NCI-H510A treated with DMSO at 0.1 percent for 48 hours (cell line): ENCODE data around the gene C1orf141.
"Not testable (repeated sequence)": the region's sequence is repeated elsewhere in the genome, so short reads cannot be mapped to it uniquely, and the experiment has no call there.

ENCODE experiments used
- DNase-seq: peaks from one replicate; lab custom pipeline; 2025; lab: John Stamatoyannopoulos, UW

Gene C1orf141

GRCh38 chr1:67142931-67143330, 8.2 kb upstream of the C1orf141 start:
- DNase-seq: no peak

GRCh38 chr1:67141832-67142231, 7.1 kb upstream of the C1orf141 start:
- not testable (repeated sequence) for DNase-seq

DNA sequence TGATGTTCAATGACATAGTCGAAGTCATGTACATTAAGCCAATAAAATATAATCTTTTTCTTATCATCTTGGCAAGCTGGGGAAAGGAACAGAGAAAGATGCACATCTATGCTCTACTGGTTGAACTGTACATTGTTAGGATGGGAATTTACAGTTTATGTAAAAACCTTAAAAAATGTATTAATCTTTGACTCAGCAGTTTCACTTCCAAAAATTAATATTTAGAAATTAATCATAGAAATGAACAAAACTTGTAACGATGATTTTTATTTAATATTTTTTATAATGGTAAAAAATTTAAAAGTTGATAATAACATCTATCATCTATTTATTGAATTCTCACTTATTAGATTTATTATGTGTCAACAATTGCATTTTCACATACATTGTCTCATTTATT, 5.7 kb upstream of the C1orf141 start:
- no peak for DNase-seq

- no peak for DNase-seq
Measured at GRCh38 chr1:67138813-67139499, 4.2 kb upstream of the C1orf141 start.

- DNase-seq: no peak
Measured at GRCh38 chr1:67137307-67137753, 2.6 kb upstream of the C1orf141 start.

GRCh38 chr1:67135354-67135753, 584 bp upstream of the C1orf141 start:
- no peak for DNase-seq

DNA sequence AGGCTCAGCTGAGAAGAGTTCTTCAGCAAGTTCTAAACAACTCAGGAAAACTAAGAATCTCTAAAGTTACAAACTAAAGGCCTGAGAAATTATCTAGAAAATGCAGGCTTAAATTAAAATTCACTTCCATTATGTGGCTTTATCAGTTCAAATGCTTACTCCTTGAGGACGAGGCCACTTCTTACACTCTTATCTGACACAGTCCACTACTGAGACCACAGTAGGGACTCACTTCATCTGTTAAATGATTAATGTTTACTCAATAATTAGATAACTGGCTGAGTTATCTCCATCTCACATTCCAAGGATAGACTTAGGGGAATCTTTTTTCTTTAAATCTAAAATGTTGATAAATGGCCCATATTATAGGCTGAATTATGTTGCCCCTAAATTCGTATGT, 1.6 kb downstream of the C1orf141 start:
- no peak for DNase-seq

- no peak for DNase-seq
Measured at GRCh38 chr1:67130673-67131072, 4.1 kb downstream of the C1orf141 start.

- DNase-seq: no peak
Measured at GRCh38 chr1:67126974-67127373, 7.8 kb downstream of the C1orf141 start.

DNA sequence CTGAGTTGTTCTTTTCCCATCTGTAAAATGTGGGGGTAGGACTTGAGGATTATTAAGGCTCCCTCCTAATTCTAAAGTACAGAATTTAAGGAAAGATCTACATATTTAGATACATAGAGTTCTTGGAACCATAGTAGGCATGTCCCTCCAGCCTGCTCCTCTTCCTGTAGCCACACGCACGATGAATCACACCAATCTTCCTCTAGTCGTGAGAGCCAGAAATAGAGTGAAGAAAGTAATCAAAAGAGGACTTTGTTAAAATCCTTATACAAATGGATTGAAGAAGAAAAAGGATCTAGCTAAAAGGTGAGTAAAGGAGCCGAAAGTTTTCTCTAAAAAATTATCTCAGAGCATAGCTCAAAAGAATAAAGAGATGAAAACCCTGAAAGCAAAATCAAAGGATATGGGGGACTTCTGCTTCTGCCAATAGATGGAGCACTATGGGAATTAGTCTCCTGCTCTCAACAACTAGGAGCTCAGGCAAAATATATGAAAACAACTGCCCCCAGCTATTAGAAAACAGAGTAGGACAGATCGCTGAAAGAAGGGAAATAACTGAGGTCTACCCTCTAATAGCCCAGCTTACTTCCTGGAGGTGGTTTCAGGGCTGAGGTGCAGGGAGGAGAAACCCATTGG, 8.5 kb downstream of the C1orf141 start:
- DNase-seq: no peak

- no peak for DNase-seq
Measured at GRCh38 chr1:67124455-67124854, 10.3 kb downstream of the C1orf141 start.

GRCh38 chr1:67120855-67121619, 13.7 kb downstream of the C1orf141 start:
- no peak for DNase-seq

DNA sequence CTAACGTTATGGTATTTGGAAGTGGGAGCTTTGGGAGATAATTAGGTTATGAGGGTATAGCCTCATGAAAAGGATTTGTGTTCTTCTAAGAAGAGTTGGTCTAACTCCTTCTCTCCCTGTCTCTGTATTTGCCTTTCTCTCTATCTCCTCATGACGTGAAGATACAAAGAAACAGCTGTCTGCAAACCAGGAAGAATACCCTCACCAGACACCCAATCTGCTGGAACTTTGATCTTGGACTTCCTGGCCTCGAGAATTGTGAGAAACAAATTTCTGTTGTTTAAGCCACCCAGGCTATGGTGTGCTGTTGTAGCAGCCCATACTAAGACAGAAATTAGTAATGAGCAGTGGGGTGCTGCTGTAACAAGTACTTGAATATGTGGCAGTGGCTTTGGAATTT, 16.1 kb downstream of the C1orf141 start:
- DNase-seq: no peak

DNA sequence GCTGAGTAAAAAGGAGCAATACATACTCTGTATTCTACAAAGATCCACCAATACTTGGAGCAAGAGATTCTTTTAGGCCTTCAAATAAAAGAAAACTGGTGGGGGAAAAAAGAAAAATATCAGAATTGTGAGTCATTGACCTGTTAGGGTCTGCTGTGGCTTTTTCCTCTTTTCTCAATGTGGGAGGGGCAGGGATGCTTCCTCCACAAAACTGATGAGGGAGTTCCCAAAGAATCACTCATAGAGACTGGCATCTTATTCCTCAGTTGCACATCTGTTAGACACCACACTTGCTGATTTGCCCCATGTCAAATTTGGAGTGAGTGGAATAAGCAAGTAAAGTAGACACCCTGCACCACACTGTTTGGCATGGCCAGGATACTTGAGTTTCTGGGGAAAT, 16.6 kb downstream of the C1orf141 start:
- DNase-seq: no peak

DNA sequence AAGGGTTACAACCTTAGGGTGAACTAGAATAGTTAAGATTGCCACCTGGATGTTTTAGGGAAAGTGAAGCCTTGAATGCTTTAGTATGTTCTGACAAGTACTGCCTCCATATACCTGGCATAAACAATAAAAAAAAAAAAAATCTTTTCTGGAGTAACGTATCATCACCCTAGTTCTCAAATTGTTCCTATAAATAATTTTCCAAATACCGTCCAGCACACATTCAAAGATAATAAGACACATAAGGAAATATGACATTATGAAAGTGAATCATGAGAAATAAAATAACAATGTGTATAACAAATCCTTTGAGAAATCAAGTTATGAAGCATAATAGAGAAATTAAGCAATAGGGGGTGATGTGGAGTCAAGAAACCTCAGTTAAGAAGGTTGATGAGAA, 20.6 kb downstream of the C1orf141 start:
- no peak for DNase-seq

DNA sequence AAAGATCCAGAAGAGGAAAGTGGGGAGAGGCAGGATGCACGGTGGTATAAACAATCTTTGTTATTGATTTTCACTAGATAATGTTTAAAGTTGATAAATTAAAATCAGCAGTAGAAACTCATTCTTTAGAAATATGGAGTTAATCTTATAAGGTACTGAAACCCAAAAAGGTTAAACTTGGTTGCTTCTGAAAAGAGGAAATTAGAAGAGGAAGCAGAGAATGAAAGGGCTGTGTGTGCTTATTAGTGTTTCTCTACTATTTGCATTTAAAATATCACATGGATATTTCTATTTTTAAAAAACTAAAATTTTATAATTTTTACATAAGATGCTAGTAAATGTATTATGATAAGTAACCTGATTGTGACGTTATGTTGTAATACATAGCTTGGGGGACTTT, 24.4 kb downstream of the C1orf141 start:
- no peak for DNase-seq

- DNase-seq: no peak
Measured at GRCh38 chr1:67105508-67105907, 29.3 kb downstream of the C1orf141 start.

- no peak for DNase-seq
Measured at GRCh38 chr1:67103548-67103947, 31.2 kb downstream of the C1orf141 start.

DNA sequence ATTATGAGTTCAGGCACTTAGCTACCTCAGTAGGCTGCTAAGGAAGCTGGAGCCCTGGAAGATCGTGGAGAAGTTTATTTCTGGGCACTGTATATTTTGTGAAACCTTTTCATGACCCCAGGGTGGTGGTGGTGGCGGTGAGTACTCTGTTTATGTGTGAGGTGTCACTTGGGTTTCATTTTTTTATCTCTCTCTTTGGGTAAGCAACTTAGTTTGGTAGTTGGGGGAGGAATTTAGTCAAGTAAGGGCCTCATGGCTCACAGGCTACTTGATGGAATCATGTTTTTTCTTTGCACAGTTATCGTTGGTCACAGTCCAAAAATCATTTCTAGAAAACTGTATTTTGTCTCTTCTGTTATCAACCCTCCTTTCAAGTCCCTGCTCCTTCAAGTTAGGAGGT, 33.9 kb downstream of the C1orf141 start:
- no peak for DNase-seq

DNA sequence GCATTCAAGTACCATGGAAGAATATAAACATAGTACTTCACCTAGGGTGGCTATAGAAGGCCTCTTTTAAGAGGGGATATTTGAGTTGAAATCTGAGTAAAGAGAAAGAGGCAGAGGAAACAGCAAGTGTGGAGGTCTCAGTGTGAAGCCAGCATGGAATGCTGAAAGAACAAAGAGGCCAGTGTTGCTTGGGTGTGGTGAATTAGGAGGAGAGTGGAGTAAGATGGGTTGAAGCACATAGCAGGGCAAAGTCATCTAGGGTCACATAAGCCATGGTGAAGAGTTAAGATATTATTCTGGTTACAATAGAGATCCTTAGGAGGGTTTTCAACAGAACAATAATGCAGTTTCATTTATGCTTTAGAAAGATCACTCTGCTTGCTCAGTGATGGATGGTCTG, 37.5 kb downstream of the C1orf141 start:
- DNase-seq: no peak

- DNase-seq: no peak
Measured at GRCh38 chr1:67094191-67094590, 40.6 kb downstream of the C1orf141 start.

DNA sequence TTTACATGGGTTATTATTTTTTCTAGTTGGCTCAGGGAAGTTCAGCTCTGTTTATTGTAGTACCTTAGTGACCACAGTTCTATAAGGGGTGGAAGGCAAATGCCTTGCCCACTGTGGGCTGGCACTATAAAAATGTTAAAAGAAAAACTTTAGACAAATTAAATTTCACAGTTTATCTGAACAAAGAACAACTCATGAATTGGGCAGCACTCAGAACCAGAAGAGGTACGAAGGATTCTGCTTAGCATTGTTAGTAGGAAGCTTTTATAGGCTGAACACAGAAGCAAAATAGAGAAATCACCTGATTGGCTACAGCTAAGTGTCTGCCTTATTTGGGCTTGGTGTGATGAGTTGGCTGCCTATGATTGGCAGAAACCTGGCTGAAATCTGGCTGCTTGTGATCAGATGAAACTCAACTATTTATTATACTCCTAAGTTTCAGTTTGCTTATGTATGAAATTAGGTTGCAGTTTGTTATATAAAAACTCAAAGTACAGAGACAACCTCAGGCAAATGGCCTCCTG, 45.0 kb downstream of the C1orf141 start:
- no peak for DNase-seq

DNA sequence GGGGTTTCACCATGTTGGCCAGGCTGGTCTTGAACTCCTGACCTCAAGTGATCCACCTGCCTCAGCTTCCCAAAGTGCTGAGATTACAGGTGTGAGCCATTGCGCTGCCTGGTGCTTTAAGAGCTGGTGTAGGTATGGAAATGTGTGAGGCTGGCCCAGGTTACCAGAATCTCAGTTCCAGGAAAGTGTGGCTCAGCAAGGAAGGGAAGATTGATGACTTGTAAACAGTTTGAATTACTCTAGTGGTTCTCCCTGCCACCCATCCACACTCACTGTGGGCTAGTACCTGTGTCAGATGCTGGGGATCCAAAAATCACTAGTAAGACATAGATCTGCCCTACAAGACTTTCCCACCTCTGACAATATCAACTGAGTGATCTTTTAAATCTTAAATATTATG, 46.3 kb downstream of the C1orf141 start:
- no peak for DNase-seq
